GM10248 (cell line): ENCODE measurements around the gene ORC4.

Experiments used
- CTCF ChIA-PET: fragments of 300-600 bp; sonication (Branson Sonifier 250); formaldehyde crosslinking; extraction: SDS; loops from one replicate; lab custom pipeline; 2021; ENCODE audit warnings: antibody characterized with exemption; lab: Yijun Ruan, JAX
- POLR2A ChIA-PET: fragments of 350-650 bp; sonication (Branson Sonifier 250); formaldehyde crosslinking; extraction: SDS; loops from one replicate; lab custom pipeline; 2020; ENCODE audit warnings: antibody characterized with exemption; lab: Yijun Ruan, JAX
- DNase-seq: peaks from one replicate; pipeline ENCODE4 v3.0.0; 2012; ENCODE audit errors: extremely low spot score
- TF ChIP-seq, protein P1 (sequence below): IDR thresholded peaks from 2 replicates; pipeline ENCODE4 v1.5.1; 2012; ENCODE audit warnings: mild to moderate bottlenecking, low read depth; ENCODE audit errors: extremely low read depth, missing control alignments, control extremely low read depth

The ORC4 gene

DNA sequence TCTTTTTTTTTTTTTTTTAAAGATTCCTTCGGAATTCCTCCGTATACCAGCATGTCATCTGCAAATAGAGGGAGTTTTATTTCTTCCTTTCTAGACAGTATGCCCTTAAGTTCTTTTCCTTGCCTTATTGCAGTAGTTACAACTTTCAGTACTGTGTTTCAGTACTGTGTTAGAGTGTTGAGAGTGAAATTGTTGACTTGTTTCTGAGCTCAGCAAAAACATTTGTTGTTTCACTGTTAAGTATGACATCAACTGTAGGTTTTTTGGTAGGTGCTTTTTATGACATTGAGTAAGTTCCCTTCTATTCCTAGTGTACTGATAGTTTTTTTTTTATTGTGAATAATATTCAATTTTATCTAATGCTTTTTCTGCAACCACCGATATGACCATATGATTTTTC is 131.9 kb downstream of the ORC4 start:
- no peak for DNase-seq
- TF ChIP-seq, protein P1, sequence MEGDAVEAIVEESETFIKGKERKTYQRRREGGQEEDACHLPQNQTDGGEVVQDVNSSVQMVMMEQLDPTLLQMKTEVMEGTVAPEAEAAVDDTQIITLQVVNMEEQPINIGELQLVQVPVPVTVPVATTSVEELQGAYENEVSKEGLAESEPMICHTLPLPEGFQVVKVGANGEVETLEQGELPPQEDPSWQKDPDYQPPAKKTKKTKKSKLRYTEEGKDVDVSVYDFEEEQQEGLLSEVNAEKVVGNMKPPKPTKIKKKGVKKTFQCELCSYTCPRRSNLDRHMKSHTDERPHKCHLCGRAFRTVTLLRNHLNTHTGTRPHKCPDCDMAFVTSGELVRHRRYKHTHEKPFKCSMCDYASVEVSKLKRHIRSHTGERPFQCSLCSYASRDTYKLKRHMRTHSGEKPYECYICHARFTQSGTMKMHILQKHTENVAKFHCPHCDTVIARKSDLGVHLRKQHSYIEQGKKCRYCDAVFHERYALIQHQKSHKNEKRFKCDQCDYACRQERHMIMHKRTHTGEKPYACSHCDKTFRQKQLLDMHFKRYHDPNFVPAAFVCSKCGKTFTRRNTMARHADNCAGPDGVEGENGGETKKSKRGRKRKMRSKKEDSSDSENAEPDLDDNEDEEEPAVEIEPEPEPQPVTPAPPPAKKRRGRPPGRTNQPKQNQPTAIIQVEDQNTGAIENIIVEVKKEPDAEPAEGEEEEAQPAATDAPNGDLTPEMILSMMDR = no peak
- ChIA-PET POLR2A (no interaction called here), CTCF (no interaction called here)

DNA sequence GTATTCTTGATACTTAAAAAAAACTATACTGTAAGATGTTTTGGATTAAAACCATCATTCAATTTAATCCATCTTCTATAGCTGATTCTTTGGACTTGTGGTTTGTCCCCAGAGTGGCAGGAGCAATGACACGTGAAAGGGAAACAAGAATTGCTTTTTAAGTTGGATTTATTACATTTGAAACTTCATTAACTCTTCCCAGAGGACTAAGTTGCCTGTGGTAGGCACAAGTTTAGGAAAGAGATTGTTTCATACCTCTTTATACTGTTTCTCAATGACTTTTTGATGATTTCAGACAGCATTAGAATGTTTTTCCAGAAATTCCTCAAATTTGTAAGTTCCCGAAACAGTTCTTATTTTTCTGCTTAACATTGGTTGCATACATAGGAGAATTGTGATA is 134.4 kb downstream of the ORC4 start:
- ChIA-PET CTCF (no interaction called here), POLR2A (no interaction called here)
- TF ChIP-seq, protein P1 = no peak
- no peak for DNase-seq

DNA sequence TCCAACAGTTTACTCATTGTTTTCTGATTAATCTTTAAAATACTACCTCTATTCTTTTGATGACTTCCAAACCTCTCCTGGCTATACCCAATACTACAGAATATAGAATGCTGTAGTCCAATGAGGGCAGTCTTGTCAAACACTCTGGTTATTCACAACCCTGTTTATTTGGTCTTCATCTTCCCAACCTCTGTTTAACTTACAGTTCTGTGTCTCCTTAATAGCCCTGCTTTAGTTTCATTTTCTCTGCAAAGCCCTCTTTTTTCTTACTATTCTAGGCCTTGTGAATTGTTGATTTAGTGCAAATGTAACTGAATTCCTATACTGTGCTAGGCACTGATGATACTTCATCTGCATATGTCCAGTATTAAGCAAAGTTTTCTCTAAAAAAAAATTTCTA is 135.7 kb downstream of the ORC4 start:
- POLR2A ChIA-PET = no interaction called here
- DNase-seq = no peak
- TF ChIP-seq, protein P1 = no peak
- CTCF ChIA-PET = no interaction called here

DNA sequence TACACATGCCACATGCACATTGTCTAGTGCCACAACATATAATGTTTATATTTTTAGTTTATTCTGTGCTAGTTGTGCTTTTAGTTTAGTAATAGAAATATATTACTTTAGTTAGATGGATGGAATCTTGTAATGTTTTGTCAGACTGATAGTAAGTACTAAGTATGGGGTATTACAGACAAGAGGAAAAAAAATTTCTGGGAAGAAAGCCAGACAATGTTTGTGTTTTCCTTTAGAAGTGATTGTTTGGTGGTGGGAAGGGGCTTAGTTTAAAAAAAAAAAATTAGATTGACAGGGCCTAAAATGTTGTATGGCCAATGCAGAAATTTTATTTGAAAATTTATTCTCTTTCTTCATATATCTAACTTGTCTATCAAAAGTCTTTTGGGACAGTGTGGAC is 137.9 kb downstream of the ORC4 start:
- CTCF ChIA-PET = interaction anchor here (1.4 kb wide), 1 partner anchor 28 kb away, joined by 4 read pairs; no protein-coding TSS in a partner anchor
- TF ChIP-seq, protein P1 = no peak
- no peak for DNase-seq
- POLR2A ChIA-PET = no interaction called here
